ENCODE results near the gene HOXD1. TPM values are rescaled to one million over a fixed set of nuclear protein-coding genes. Genes with fewer than 3 reads are reported as not detected.

The HOXD1 gene
- total RNA-seq, 4 donors from 2014 or later, result 0.85 to 0.89 TPM; not detected in 2

GRCh38 chr2:176169181-176169580 is 19.3 kb upstream of the HOXD1 start:
- DNase-seq (ENCODE audit: low spot score in 2 of 2), result no peak
- no peaks in the 10 kb centered on the region for H3K9me3 ChIP-seq
- no peak for TF ChIP-seq EP300 (IDR thresholded peaks at IDR 0.05)
- TF ChIP-seq POLR2AphosphoS5 (IDR thresholded peaks at IDR 0.05), result no peak
- TF ChIP-seq CTCF (IDR thresholded peaks at IDR 0.05), result no peak
- TF ChIP-seq POLR2A (IDR thresholded peaks at IDR 0.05), result no peak
- H3K36me3 ChIP-seq, result no peaks in the 10 kb centered on the region
- H3K27me3 ChIP-seq, result peaks cover 95% of the 10 kb centered on the region
- no peak overlapping the region for H3K4me3 ChIP-seq
- no peak overlapping the region for H3K27ac ChIP-seq
- WGBS, result no CpG with 5 or more reads among the region's 5 CpGs
- peaks cover 11% of the 10 kb centered on the region for H3K4me1 ChIP-seq

- Histone ChIP-seq H3K9me3 (no peaks in the 10 kb centered on the region), H3K4me3 (no peak overlapping the region), H3K4me1 (peaks cover 15% of the 10 kb centered on the region), H3K36me3 (no peaks in the 10 kb centered on the region), H3K27ac (no peak overlapping the region), H3K27me3 (peaks cover 95% of the 10 kb centered on the region)
- TF ChIP-seq EP300 (IDR thresholded peaks at IDR 0.05), result no peak
- TF ChIP-seq CTCF (IDR thresholded peaks at IDR 0.05), result no peak
- no peak for TF ChIP-seq POLR2AphosphoS5 (IDR thresholded peaks at IDR 0.05)
- no peak for TF ChIP-seq POLR2A (IDR thresholded peaks at IDR 0.05)
- DNase-seq (ENCODE audit: low spot score in 2 of 2), result no peak
- WGBS, result 89% methylated on average over 2 of the region's 2 CpGs
These were observed 18.8 kb upstream of the HOXD1 start for GRCh38 chr2:176169711-176170110.

- no peaks in the 10 kb centered on the region for H3K9me3 ChIP-seq
- no peaks in the 10 kb centered on the region for H3K36me3 ChIP-seq
- no peak for DNase-seq (ENCODE audit: low spot score in 2 of 2)
- peaks cover 13% of the 10 kb centered on the region for H3K4me1 ChIP-seq
- WGBS, result 92% methylated on average over 1 of the region's 1 CpG
- TF ChIP-seq CTCF (IDR thresholded peaks at IDR 0.05) (no peak), POLR2AphosphoS5 (IDR thresholded peaks at IDR 0.05) (no peak), POLR2A (IDR thresholded peaks at IDR 0.05) (no peak)
- peaks cover 95% of the 10 kb centered on the region for H3K27me3 ChIP-seq
- H3K27ac ChIP-seq, result no peak overlapping the region
- no peak overlapping the region for H3K4me3 ChIP-seq
These were observed 17.7 kb upstream of the HOXD1 start for GRCh38 chr2:176170602-176171305.

- Histone ChIP-seq H3K4me1 (peaks cover 13% of the 10 kb centered on the region), H3K27ac (no peak overlapping the region), H3K9me3 (no peaks in the 10 kb centered on the region), H3K27me3 (peaks cover 96% of the 10 kb centered on the region), H3K4me3 (no peak overlapping the region), H3K36me3 (no peaks in the 10 kb centered on the region)
- 50% methylated on average over 16 of the region's 51 CpGs for WGBS
- DNase-seq (ENCODE audit: low spot score in 2 of 2), result no peak
- no peak for TF ChIP-seq POLR2AphosphoS5 (IDR thresholded peaks at IDR 0.05)
- TF ChIP-seq POLR2A (IDR thresholded peaks at IDR 0.05), result no peak
- no peak for TF ChIP-seq CTCF (IDR thresholded peaks at IDR 0.05)
- TF ChIP-seq EP300 (IDR thresholded peaks at IDR 0.05), result no peak
These were observed 17.0 kb upstream of the HOXD1 start for GRCh38 chr2:176171351-176172006.

Measured in suprapubic skin (tissue), 4 donors.